Sigmoid colon (tissue), 4 donors: ENCODE measurements around the gene CLDND2.

Experiments used
- EP300 ChIP-seq, 4 donors: sonication (generic); formaldehyde crosslinking; IDR thresholded peaks; one replicate each; pipeline ENCODE4 v1.6.1; 2017; ENCODE audit warnings: antibody characterized with exemption in 4 of 4
- POLR2A ChIP-seq, 2 donors: fragments of 450-650 bp; IDR thresholded peaks; one replicate each; pipeline ENCODE4 v1.6.1; 2016; ENCODE audit warnings: antibody characterized with exemption in 2 of 2, mild to moderate bottlenecking in 2 of 2, moderate library complexity in 2 of 2
- POLR2AphosphoS5 ChIP-seq, 4 donors: sonication (generic); formaldehyde crosslinking; IDR thresholded peaks; one replicate each; pipeline ENCODE4 v1.6.1; 2017; ENCODE audit warnings: antibody characterized with exemption in 4 of 4
- TF ChIP-seq, protein P1 (sequence below), 4 experiments: fragments of 450-650 bp in 3 of 4; fragments of 200-600 bp in 1 of 4; IDR thresholded peaks; one replicate each; pipeline ENCODE4 v1.5.1; 2016 to 2019; ENCODE audit warnings: antibody characterized with exemption in 4 of 4, mild to moderate bottlenecking in 3 of 4, moderate library complexity in 2 of 4

DNA sequence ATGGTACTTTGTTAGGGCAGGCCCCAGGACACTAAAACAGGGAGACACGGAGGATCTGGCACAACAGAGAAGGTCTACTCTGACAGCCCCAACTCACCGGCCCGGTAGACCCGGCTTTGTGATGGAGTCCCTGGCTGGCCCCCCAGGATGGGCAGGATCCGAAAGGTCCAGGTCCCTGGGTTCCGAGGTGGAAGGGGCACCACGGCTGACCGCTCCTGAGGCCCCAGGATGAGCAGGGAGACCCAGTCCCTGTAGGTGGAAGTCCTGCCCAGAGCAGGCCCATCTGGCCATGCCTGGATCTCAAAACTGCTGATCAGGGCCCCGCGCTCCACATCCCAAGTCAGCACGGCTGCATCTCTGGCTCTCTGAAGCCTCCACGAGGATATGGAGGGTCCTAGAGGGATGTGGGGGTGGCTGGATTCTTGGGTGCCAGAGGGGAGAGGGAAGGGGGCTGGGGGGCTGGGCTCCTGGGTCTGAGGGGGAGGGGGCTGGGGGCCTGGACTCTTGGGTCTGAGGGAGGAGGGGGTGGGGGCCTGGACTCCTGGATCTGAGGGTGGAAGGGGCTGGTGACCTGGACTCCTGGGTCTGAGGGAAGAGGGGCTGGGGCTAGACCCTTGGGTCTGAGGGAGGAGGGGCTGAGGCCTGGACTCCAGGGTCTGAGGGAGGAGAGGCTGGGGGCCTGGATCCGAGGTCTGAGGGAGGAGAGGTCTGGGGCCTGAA lies 31.5 kb downstream of the CLDND2 start:
- TF ChIP-seq, protein P1, sequence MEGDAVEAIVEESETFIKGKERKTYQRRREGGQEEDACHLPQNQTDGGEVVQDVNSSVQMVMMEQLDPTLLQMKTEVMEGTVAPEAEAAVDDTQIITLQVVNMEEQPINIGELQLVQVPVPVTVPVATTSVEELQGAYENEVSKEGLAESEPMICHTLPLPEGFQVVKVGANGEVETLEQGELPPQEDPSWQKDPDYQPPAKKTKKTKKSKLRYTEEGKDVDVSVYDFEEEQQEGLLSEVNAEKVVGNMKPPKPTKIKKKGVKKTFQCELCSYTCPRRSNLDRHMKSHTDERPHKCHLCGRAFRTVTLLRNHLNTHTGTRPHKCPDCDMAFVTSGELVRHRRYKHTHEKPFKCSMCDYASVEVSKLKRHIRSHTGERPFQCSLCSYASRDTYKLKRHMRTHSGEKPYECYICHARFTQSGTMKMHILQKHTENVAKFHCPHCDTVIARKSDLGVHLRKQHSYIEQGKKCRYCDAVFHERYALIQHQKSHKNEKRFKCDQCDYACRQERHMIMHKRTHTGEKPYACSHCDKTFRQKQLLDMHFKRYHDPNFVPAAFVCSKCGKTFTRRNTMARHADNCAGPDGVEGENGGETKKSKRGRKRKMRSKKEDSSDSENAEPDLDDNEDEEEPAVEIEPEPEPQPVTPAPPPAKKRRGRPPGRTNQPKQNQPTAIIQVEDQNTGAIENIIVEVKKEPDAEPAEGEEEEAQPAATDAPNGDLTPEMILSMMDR (IDR thresholded peaks at IDR 0.05): no peak
- TF ChIP-seq EP300 (IDR thresholded peaks at IDR 0.05) (no peak), POLR2A (IDR thresholded peaks at IDR 0.05) (no peak), POLR2AphosphoS5 (IDR thresholded peaks at IDR 0.05) (no peak)
